HEK293 (cell line): ENCODE measurements around the gene SLC27A2.

Source experiments
- CTCF ChIP-seq: fragments of 450-650 bp; formaldehyde crosslinking; IDR thresholded peaks from 2 replicates; pipeline ENCODE4 v1.5.1; 2016; ENCODE audit warnings: missing biosample characterization, missing genetic modification characterization
- HOXA7 ChIP-seq: sonication (generic); formaldehyde crosslinking; IDR thresholded peaks from 2 replicates; pipeline ENCODE4 v1.8.1; 2022; ENCODE audit warnings: missing genetic modification reagents, borderline replicate concordance
- PRDM1 ChIP-seq: fragments of 450-650 bp; formaldehyde crosslinking; IDR thresholded peaks from 2 replicates; pipeline ENCODE4; 2016; ENCODE audit warnings: missing biosample characterization, missing genetic modification characterization
- SETDB1 ChIP-seq: IDR thresholded peaks from one replicate; pipeline ENCODE4 v1.6.1; 2017; ENCODE audit warnings: mild to moderate bottlenecking, low read length, moderate library complexity, mixed read lengths; ENCODE audit not compliant: insufficient read length
- ZBTB17 ChIP-seq: fragments of 450-650 bp; formaldehyde crosslinking; IDR thresholded peaks from 2 replicates; pipeline ENCODE4 v1.5.1; 2016; ENCODE audit warnings: missing biosample characterization, missing genetic modification characterization
- ZBTB20 ChIP-seq: fragments of 450-650 bp; formaldehyde crosslinking; IDR thresholded peaks from 2 replicates; pipeline ENCODE4 v1.5.1; 2016; ENCODE audit warnings: missing biosample characterization, missing genetic modification characterization
- ZBTB21 ChIP-seq: fragments of 450-650 bp; formaldehyde crosslinking; IDR thresholded peaks from 2 replicates; pipeline ENCODE4 v1.5.1; 2017; ENCODE audit warnings: missing biosample characterization, missing genetic modification characterization
- ZNF184 ChIP-seq: fragments of 450-650 bp; IDR thresholded peaks from 2 replicates; pipeline ENCODE4 v1.5.1; 2018; ENCODE audit warnings: missing biosample characterization, mild to moderate bottlenecking, missing genetic modification characterization
- ZNF248 ChIP-seq: fragments of 450-650 bp; formaldehyde crosslinking; IDR thresholded peaks from 2 replicates; pipeline ENCODE4 v1.5.1; 2017; ENCODE audit warnings: missing biosample characterization, missing genetic modification characterization
- ZNF341 ChIP-seq: fragments of 450-650 bp; formaldehyde crosslinking; IDR thresholded peaks from 2 replicates; pipeline ENCODE4; 2016; ENCODE audit warnings: low read depth, missing biosample characterization, missing genetic modification characterization
- ZNF501 ChIP-seq: fragments of 450-650 bp; formaldehyde crosslinking; IDR thresholded peaks from 2 replicates; pipeline ENCODE4 v1.5.1; 2016; ENCODE audit warnings: missing biosample characterization, missing genetic modification characterization
- TF ChIP-seq, protein P1 (sequence below): fragments of 450-650 bp; formaldehyde crosslinking; IDR thresholded peaks from 2 replicates; pipeline ENCODE4 v1.5.1; 2016; ENCODE audit warnings: missing biosample characterization, missing genetic modification characterization
- TF ChIP-seq, protein P2 (sequence below): fragments of 450-650 bp; IDR thresholded peaks from 2 replicates; pipeline ENCODE4 v1.5.1; 2018; ENCODE audit warnings: missing biosample characterization, missing genetic modification characterization

GRCh38 chr15:50225938-50226337 lies 43.9 kb downstream of the SLC27A2 start:
- no peak for TF ChIP-seq ZNF501 (tag by site-specific recombination)
- no peak for TF ChIP-seq CTCF (tag by site-specific recombination)
- TF ChIP-seq ZBTB20 (tag by site-specific recombination), result no peak
- TF ChIP-seq, protein P1, sequence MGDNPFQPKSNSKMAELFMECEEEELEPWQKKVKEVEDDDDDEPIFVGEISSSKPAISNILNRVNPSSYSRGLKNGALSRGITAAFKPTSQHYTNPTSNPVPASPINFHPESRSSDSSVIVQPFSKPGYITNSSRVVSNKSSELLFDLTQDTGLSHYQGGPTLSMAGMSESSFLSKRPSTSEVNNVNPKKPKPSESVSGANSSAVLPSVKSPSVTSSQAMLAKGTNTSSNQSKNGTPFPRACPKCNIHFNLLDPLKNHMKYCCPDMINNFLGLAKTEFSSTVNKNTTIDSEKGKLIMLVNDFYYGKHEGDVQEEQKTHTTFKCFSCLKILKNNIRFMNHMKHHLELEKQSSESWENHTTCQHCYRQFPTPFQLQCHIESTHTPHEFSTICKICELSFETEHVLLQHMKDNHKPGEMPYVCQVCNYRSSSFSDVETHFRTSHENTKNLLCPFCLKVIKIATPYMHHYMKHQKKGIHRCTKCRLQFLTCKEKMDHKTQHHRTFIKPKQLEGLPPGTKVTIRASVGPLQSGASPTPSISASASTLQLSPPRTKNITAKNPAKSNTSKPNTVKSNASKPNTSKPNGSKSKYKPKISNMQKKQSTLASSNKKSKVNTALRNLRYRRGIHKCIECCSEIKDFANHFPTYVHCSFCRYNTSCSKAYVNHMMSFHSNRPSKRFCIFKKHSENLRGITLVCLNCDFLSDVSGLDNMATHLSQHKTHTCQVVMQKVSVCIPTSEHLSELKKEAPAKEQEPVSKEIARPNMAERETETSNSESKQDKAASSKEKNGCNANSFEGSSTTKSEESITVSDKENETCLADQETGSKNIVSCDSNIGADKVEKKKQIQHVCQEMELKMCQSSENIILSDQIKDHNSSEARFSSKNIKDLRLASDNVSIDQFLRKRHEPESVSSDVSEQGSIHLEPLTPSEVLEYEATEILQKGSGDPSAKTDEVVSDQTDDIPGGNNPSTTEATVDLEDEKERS (tag by site-specific recombination), result no peak
- TF ChIP-seq ZBTB21 (tag by site-specific recombination), result no peak
- no peak for TF ChIP-seq PRDM1 (tag by site-specific recombination)
- TF ChIP-seq ZBTB17 (tag by site-specific recombination), result no peak
- TF ChIP-seq ZNF184, result no peak
- TF ChIP-seq ZNF248 (tag by site-specific recombination), result no peak
- TF ChIP-seq, protein P2, sequence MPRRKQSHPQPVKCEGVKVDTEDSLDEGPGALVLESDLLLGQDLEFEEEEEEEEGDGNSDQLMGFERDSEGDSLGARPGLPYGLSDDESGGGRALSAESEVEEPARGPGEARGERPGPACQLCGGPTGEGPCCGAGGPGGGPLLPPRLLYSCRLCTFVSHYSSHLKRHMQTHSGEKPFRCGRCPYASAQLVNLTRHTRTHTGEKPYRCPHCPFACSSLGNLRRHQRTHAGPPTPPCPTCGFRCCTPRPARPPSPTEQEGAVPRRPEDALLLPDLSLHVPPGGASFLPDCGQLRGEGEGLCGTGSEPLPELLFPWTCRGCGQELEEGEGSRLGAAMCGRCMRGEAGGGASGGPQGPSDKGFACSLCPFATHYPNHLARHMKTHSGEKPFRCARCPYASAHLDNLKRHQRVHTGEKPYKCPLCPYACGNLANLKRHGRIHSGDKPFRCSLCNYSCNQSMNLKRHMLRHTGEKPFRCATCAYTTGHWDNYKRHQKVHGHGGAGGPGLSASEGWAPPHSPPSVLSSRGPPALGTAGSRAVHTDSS (tag by site-specific recombination), result no peak
- no peak for TF ChIP-seq HOXA7
- no peak for TF ChIP-seq ZNF341 (tag by site-specific recombination)
- TF ChIP-seq SETDB1, result no peak
